HG03064 (cell line): ENCODE results near the gene KRT80.

Experiments used
- ATAC-seq: cut with Tn5 transposase; IDR thresholded peaks from one replicate; pipeline ENCODE4 v1.9.1; 2021; ENCODE audit warnings: low read depth; ENCODE audit not compliant: unreplicated experiment

Gene KRT80

GRCh38 chr12:52199294-52199919, 7.6 kb upstream of the KRT80 start:
- ATAC-seq, result no peak

- no peak for ATAC-seq
These were observed 6.8 kb upstream of the KRT80 start for GRCh38 chr12:52198454-52199215.

- ATAC-seq, result no peak
These were observed 5.8 kb upstream of the KRT80 start for GRCh38 chr12:52197371-52198231.

GRCh38 chr12:52195065-52195730, 3.4 kb upstream of the KRT80 start:
- no peak for ATAC-seq

GRCh38 chr12:52193991-52194390, 2.2 kb upstream of the KRT80 start:
- no peak for ATAC-seq

GRCh38 chr12:52193532-52193931, 1.7 kb upstream of the KRT80 start:
- ATAC-seq, result no peak

GRCh38 chr12:52190860-52191729, 719 bp downstream of the KRT80 start:
- ATAC-seq, result no peak

- no peak for ATAC-seq
These were observed 2.2 kb downstream of the KRT80 start for GRCh38 chr12:52189376-52190174.

GRCh38 chr12:52188658-52189057, 3.2 kb downstream of the KRT80 start:
- no peak for ATAC-seq

- ATAC-seq, result no peak
These were observed 4.2 kb downstream of the KRT80 start for GRCh38 chr12:52187640-52188039.

- ATAC-seq, result no peak
These were observed 4.6 kb downstream of the KRT80 start for GRCh38 chr12:52187206-52187605.

GRCh38 chr12:52186118-52186840, 5.5 kb downstream of the KRT80 start:
- no peak for ATAC-seq

- ATAC-seq, result no peak
These were observed 6.3 kb downstream of the KRT80 start for GRCh38 chr12:52185400-52185967.

GRCh38 chr12:52184813-52185212, 7.0 kb downstream of the KRT80 start:
- no peak for ATAC-seq

- no peak for ATAC-seq
These were observed 7.8 kb downstream of the KRT80 start for GRCh38 chr12:52183971-52184370.

GRCh38 chr12:52183544-52183910, 8.3 kb downstream of the KRT80 start:
- no peak for ATAC-seq

- no peak for ATAC-seq
These were observed 8.8 kb downstream of the KRT80 start for GRCh38 chr12:52182898-52183543.

- ATAC-seq, result no peak
These were observed 9.4 kb downstream of the KRT80 start for GRCh38 chr12:52182384-52182783.
